Large intestine (tissue), 3 donors: ENCODE results near the gene ELP4. TPM values are rescaled to one million over a fixed set of nuclear protein-coding genes. Genes with fewer than 3 reads are reported as not detected.
"Not testable (repeated sequence)": the region's sequence is repeated elsewhere in the genome, so short reads cannot be mapped to it uniquely, and the experiment has no call there.

Experiments
- DNase-seq, 2 donors: peaks; one replicate each; pipeline versions ENCODE4 v3.0.0 to v3.0.0-alpha.2; 2013
- H3K27ac ChIP-seq: one replicate; pipeline ENCODE4 v1.5.1; 2013; ENCODE audit warnings: low read length
- H3K27me3 ChIP-seq: 2 replicates; pipeline ENCODE4 v1.6.1; 2013; ENCODE audit warnings: low read length; ENCODE audit not compliant: control insufficient read depth, insufficient read depth
- H3K36me3 ChIP-seq: 2 replicates; pipeline ENCODE4 v1.6.1; 2013; ENCODE audit warnings: low read length; ENCODE audit not compliant: control insufficient read depth, insufficient read depth
- H3K4me1 ChIP-seq: one replicate; pipeline ENCODE4 v1.6.1; 2013; ENCODE audit warnings: low read length; ENCODE audit not compliant: control insufficient read depth, insufficient read depth
- H3K4me3 ChIP-seq: one replicate; pipeline ENCODE4 v1.5.1; 2013; ENCODE audit warnings: low read length
- H3K9me3 ChIP-seq: one replicate; pipeline ENCODE4 v1.6.1; 2013; ENCODE audit warnings: mild to moderate bottlenecking, low read depth, low read length, moderate library complexity; ENCODE audit not compliant: control insufficient read depth
- WGBS: methylation state at CpG from one replicate; pipeline ENCODE4 v1.1.5; 2013; ENCODE audit warnings: low lambda C conversion rate; ENCODE audit not compliant: insufficient coverage; 5-methylcytosine and 5-hydroxymethylcytosine counted together
- polyA plus RNA-seq: library from polyadenylated mRNA; unstranded; fragments of 120-200 nt; gene quantifications from one replicate; pipeline ENCODE4 v1.2.1, GENCODE V29; 2013

ELP4 gene
- polyA plus RNA-seq, 1 donor: 14.4 TPM

DNA sequence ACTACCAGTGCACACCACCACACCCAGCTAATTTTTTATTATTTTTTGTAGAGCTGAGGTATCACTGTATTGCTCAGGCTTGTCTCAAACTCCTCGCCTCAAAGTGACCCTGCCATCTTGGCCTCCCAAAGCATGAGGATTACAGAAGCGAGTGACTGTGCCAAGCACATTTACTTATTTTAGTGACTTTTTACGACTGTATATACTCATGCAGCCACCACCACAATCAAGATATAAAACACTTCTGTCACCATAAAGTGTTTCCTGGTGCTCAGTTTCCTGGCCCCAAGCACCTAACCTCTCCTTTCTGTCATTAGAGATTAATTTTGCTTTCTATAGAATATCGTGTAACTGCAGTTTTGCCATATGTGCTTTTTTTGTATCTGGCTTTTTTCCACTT is 25.9 kb downstream of the ELP4 start:
- DNase-seq: no peak
- H3K4me1 ChIP-seq: no peaks in the 10 kb centered on the region
- H3K36me3 ChIP-seq: peaks cover 2% of the 10 kb centered on the region
- H3K9me3 ChIP-seq: peaks cover 3% of the 10 kb centered on the region
- H3K27ac ChIP-seq: no peak overlapping the region
- no peaks in the 10 kb centered on the region for H3K27me3 ChIP-seq
- no CpG with 5 or more reads among the region's 4 CpGs for WGBS
- no peak overlapping the region for H3K4me3 ChIP-seq

- H3K27me3 ChIP-seq: no peaks in the 10 kb centered on the region
- no peaks in the 10 kb centered on the region for H3K4me1 ChIP-seq
- peaks cover 8% of the 10 kb centered on the region for H3K9me3 ChIP-seq
- H3K27ac ChIP-seq: no peak overlapping the region
- DNase-seq: no peak
- no peak overlapping the region for H3K4me3 ChIP-seq
- H3K36me3 ChIP-seq: peaks cover 19% of the 10 kb centered on the region
These were observed 33.3 kb downstream of the ELP4 start for GRCh38 chr11:31542862-31543261.

DNA sequence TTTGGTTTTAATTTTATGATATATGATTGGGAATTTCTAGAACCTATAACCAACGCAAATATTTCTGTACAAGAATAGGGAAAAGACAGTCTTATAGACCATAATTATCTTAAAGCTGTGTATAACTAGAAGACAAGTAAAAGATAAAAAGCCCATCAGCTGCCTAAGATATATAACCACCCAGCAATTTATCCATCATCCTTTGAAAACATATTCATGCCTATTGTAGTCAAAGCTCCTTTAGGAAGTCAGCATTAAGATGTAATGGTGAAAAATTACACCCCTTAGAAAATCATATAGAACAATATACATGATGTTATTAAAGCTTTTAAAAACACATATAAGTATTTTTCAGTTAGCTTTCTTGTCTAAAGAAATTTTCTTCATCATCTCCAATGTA is 46.4 kb downstream of the ELP4 start:
- Histone ChIP-seq H3K4me3 (no peak overlapping the region), H3K4me1 (no peaks in the 10 kb centered on the region), H3K9me3 (no peaks in the 10 kb centered on the region), H3K36me3 (no peaks in the 10 kb centered on the region), H3K27ac (no peak overlapping the region), H3K27me3 (no peaks in the 10 kb centered on the region)
- 86% methylated on average over 1 of the region's 1 CpG for WGBS
- DNase-seq: no peak

- H3K36me3 ChIP-seq: no peaks in the 10 kb centered on the region
- no peaks in the 10 kb centered on the region for H3K9me3 ChIP-seq
- no peaks in the 10 kb centered on the region for H3K27me3 ChIP-seq
- H3K4me3 ChIP-seq: no peak overlapping the region
- no peaks in the 10 kb centered on the region for H3K4me1 ChIP-seq
- H3K27ac ChIP-seq: no peak overlapping the region
- WGBS: 65% methylated on average over 2 of the region's 2 CpGs
- no peak for DNase-seq
These were observed 48.4 kb downstream of the ELP4 start for GRCh38 chr11:31558001-31558400.

GRCh38 chr11:31560842-31561476 is 51.4 kb downstream of the ELP4 start:
- Histone ChIP-seq H3K4me1 (no peaks in the 10 kb centered on the region), H3K36me3 (no peaks in the 10 kb centered on the region), H3K4me3 (no peak overlapping the region), H3K27me3 (no peaks in the 10 kb centered on the region), H3K27ac (no peak overlapping the region), H3K9me3 (no peaks in the 10 kb centered on the region)
- DNase-seq: no peak
- WGBS: no CpG with 5 or more reads among the region's 1 CpG

DNA sequence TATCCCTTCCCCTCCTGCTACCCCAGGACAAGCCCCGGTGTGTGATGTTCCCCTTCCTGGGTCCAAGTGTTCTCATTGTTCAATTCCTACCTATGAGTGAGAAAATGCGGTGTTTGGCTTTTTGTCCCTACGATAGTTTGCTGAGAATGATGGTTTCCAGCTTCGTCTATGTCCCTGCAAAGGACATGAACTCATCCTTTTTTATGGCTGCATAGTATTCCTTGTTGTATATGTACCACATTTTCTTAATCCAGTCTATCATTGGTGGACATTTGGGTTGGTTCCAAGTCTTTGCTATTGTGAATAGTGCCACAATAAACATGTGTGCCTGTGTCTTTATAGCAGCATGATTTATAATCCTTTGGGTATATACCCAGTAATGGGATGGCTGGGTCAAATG is 55.0 kb downstream of the ELP4 start:
- no CpG with 5 or more reads among the region's 4 CpGs for WGBS
- not testable (repeated sequence) for H3K4me1 ChIP-seq, H3K27ac ChIP-seq, H3K9me3 ChIP-seq, H3K4me3 ChIP-seq, DNase-seq, H3K27me3 ChIP-seq, H3K36me3 ChIP-seq

- not testable (repeated sequence) for H3K36me3 ChIP-seq, H3K27me3 ChIP-seq, H3K4me3 ChIP-seq, H3K4me1 ChIP-seq, H3K27ac ChIP-seq, DNase-seq, H3K9me3 ChIP-seq
- WGBS: no CpG with 5 or more reads among the region's 4 CpGs
These were observed 64.6 kb downstream of the ELP4 start for GRCh38 chr11:31574133-31574532.

- H3K27ac ChIP-seq, H3K27me3 ChIP-seq, DNase-seq, H3K36me3 ChIP-seq, H3K4me1 ChIP-seq, H3K9me3 ChIP-seq, H3K4me3 ChIP-seq: not testable (repeated sequence)
- 100% methylated on average over 1 of the region's 3 CpGs for WGBS
These were observed 66.2 kb downstream of the ELP4 start for GRCh38 chr11:31575764-31576163.

DNA sequence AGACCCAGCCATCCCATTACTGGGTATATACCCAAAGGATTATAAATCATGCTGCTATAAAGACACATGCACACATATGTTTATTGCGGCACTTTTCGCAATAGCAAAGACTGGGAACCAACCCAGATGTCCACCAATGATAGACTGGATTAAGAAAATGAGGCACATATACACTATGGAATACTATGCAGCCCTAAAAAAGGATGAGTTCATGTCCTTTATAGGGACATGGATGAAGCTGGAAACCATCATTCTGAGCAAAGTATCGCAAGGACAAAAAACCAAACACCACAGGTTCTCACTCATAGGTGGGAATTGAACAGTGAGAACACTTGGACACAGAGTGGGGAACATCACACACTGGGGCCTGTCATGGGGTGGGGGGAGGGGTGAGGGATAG is 69.8 kb downstream of the ELP4 start:
- not testable (repeated sequence) for H3K4me1 ChIP-seq, H3K27me3 ChIP-seq, H3K36me3 ChIP-seq, H3K27ac ChIP-seq, DNase-seq, H3K9me3 ChIP-seq, H3K4me3 ChIP-seq
- WGBS: no CpG with 5 or more reads among the region's 3 CpGs

DNA sequence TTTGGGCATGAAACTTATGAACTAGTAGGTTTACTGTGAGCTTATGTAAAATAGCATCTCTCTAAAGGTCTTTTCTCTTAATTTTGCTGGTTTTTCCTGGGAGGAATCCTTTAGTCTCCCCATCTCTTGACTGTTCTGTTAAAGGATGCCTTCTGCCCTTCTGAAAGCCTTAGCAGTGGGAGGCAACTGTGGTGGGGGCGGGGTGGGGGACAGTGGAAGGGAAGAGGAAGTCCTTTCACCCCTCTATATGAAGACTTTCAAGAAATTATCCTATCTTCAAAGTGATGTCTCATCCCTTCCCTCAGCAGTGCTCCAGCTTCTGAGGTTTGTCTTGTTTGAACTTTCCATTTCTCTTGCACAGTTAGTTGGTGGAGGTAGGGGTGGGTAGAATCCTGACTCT is 73.1 kb downstream of the ELP4 start:
- no peaks in the 10 kb centered on the region for H3K36me3 ChIP-seq
- WGBS: no CpG with 5 or more reads among the region's 1 CpG
- H3K9me3 ChIP-seq: no peaks in the 10 kb centered on the region
- H3K4me1 ChIP-seq: no peaks in the 10 kb centered on the region
- H3K27me3 ChIP-seq: no peaks in the 10 kb centered on the region
- H3K4me3 ChIP-seq: no peak overlapping the region
- H3K27ac ChIP-seq: no peak overlapping the region
- no peak for DNase-seq

DNA sequence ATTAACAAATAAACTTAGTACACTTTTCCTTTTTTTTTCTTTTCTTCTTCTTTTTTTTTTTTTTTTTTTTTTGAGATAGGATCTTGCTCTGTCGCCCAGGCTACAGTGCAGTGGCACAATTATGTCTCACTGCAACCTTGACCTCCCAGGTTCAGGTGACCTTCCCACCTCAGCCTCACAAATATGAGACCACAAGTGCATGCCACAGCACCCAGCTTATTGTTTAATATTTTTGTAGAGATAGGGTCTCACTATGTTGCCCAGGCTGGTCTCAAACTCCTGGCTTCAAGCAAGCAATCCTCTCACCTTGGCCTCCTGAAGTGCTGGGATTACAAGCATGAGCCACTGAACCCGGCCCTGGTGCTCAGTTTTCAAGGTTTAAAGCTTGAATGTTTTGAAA is 88.9 kb downstream of the ELP4 start:
- WGBS: no CpG with 5 or more reads among the region's 2 CpGs
- no peaks in the 10 kb centered on the region for H3K4me1 ChIP-seq
- H3K27me3 ChIP-seq: no peaks in the 10 kb centered on the region
- H3K9me3 ChIP-seq: no peaks in the 10 kb centered on the region
- no peak overlapping the region for H3K4me3 ChIP-seq
- no peak for DNase-seq
- H3K27ac ChIP-seq: no peak overlapping the region
- peaks cover 3% of the 10 kb centered on the region for H3K36me3 ChIP-seq
